Endometrial microvascular endothelial cells (primary cell): ENCODE data around the gene AHDC1. TPM values are rescaled to one million over a fixed set of nuclear protein-coding genes. Genes with fewer than 3 reads are reported as not detected.

Experiments used
- in situ Hi-C: cut with HindIII; loops from 2 replicates; pipeline ENCODE4 v1.10.0; 2017; ENCODE audit warnings: low sequenced_read_pairs, low pct_unique_long_range_greater_than_20kb; ENCODE audit errors: inconsistent ontology term
- total RNA-seq: library from RNA; depleted of rRNA; stranded (reverse); fragments of >200 nt; gene quantifications from one replicate; pipeline ENCODE4 v1.2.3, GENCODE V29; 2015; ENCODE audit errors: inconsistent ontology term

Gene AHDC1
- total RNA-seq, 1 donor from 2014 or later = 3.0 TPM

DNA sequence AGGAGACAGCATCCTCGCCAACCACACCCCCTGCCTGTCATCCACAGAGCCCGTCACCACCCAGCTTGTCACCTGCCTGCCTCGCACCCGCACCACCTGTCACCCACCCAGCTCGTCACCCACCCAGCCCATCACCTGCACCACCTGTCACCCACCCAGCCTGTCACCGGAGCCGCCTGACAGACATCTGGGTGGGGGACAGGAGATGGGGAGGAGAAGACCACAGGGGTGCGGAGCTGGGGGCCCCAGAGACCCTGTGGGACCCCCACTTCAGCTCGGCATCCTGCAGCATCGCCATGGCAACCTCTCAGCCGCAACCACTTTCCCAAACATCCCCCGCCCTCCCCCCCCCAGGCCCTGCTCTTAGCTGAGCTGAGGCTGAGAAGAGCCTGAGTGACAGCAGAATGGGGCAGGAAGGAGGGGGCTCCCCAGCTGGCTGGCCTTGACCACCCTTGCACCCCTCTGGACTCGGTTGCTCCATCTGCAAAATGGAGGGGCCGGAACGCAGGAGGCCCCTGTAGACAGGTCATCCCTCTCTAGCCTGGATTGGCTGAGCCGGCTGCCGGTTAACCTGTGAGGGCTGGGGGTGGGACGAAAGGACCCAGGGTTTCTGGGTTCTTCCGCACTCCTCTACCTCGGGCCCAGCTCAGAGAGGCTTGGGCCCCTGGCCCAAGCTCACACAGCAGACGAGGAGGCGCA, 11.6 kb downstream of the AHDC1 start:
- in situ Hi-C loops = loop anchor here (25.0 kb wide), 1 partner anchor 180 kb away; no protein-coding TSS in a partner anchor

DNA sequence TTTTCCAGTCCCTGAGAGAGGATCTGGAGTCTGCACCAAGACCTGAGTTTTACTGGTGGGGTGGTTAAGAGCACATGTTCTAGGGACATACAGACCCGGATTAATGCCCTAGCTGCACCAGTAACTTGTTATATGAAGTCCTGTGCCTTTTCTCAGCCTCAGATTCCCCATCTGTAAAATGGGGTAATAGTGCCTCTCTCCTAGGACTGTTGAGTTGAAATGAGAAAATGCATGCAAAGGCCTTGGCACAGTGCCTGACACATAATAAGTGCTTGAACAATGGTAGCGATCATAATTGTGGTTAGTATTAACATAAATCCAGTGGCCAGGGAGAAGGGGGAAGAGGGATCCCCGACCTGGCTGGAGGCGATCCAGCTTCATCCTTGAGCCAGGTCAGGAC, 12.3 kb downstream of the AHDC1 start:
- in situ Hi-C loops = loop anchor here (25.0 kb wide), 1 partner anchor 179 kb away; no protein-coding TSS in a partner anchor

DNA sequence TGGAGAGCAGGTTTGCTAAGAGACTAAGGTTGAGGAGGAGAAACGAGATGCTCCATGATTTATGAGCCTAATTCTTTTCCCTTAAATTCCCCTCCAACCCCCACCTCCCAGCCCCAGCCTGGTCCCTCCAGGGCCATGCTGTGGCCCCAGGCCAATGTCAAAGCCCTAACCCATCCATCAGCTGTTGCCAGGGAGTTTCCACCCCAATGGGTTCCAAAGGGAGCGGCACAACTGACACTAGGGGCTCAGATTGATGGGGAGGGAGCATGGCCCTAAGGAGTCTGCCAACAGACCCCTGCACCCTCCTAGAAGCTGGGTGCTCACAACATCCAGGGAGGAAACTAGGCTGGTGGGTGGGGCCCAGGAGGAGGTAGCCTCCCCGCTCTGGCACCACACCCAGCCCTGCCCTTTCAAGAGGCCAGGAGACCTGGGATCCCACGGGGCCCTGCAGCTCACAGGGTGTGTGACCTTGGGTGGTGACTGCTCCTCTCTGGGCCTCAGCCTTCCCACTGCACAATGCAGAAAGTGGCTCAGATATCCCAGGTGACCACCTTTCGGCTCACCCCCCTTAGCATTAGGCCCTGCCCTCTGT, 12.9 kb downstream of the AHDC1 start:
- in situ Hi-C loops = loop anchor here (25.0 kb wide), 1 partner anchor 179 kb away; no protein-coding TSS in a partner anchor

DNA sequence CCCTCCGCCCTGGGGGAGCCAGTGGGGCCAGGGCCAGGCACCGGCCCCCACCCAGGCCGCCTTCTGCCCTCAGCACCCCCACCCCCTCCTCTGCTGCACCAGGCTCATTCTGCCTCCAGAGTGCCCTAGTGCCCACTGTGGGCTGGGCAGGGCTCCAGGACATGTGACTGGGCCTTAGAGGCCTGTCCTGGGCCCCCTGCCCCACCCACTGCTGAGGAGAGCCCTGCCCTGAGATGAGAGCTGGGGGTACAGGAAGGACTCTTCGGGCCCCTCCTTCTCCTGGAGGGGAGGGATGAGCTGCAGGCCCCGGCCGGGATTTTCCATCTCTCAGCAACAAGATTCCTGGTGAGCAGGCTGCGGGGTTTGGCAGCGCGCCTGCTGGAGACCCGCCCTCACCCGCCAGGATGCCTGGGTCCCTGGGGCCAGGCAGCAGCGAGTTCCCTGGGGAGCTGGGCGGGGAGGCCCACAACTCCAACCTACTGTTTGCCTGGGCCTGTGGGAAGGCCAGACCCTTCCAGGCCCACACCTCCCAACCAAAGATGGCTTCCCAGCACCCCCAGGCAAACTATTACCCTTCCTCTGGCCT, 14.0 kb downstream of the AHDC1 start:
- in situ Hi-C loops = loop anchor here (25.0 kb wide), 1 partner anchor 178 kb away; no protein-coding TSS in a partner anchor

DNA sequence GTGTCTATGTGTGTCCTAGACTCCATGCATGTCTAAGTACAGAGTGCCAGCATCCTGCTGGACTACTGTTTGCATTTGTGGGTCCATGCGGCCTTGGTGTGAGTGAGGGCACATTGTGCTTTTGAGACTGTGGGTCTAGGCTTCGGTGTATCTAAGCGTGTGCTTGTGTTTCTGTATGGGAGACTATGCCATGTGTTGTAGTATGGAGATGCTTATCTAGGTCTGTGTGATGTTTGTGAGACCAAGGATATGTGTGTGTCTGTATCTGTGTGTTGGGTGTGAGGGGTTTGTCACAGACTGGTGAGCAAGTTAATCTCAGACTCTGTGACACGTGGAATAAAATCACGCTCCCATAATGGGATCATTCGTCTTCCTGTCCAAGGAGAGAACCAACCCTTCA, 14.5 kb downstream of the AHDC1 start:
- in situ Hi-C loops = loop anchor here (25.0 kb wide), 1 partner anchor 177 kb away; no protein-coding TSS in a partner anchor

DNA sequence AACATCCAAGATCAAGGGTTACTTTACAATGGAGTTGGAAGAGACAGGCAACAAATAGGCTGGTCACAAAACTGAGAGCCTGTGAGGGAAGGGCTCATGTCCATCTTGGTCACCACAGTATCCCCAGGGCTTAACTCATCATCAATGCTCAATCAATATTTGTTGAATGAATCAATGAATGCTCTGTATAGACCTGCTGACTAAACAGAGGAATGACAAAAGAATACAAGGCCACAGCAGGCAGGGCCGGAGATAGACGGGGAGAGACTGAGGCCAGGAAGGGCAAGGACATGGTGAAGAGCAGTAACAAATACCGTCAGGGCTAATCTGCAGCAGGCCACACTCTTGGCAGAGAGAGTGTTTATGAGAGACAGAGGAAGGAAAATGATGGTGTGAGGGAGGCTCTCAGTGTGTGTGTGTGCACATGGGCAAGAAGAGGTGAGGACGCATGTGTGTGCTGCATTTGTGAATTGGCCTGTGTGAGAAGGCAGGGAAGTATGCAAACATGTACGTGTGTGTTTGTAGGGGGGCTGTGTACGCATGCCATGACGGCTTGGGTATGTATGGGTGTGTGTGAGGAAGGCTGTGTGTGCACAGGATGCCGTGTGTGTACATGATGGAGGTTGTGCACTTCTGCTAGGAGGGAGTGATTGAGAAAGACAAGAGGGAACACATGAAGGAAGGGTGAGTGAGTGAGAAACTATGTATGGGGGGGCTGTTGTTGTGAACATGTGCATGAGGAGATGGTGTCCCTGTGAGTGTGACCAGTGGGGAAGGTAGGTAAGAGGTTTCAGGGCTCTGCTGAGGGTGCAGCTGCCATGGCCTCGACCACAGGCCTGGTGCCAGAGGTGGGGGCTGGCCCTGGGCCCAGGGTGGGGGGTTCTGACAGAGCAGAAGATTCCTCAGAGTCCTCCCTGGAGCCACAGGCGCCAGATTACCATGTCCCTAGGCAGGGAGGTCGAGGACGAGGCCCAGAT, 15.4 kb downstream of the AHDC1 start:
- in situ Hi-C loops = loop anchor here (25.0 kb wide), 1 partner anchor 176 kb away; no protein-coding TSS in a partner anchor

DNA sequence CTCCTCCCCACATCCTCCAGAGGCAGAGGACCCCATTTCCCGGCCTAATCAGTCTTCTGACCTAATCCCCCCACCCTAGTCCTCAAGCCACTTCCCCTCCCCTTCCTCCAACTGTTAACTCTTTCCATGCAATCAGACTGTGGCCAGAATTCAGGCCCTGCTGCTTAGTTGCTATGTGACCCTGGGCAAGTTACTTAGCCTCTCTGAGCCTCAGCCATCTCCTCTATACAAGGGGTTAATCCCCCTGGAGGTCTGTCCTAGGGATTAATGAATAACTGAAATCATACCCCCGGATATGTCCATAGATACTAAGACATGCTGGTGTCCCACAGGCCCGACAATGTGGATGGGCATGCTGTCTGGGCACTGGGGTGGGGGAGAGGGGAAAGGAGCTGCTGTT, 18.3 kb downstream of the AHDC1 start:
- in situ Hi-C loops = loop anchor here (25.0 kb wide), 1 partner anchor 173 kb away; no protein-coding TSS in a partner anchor

DNA sequence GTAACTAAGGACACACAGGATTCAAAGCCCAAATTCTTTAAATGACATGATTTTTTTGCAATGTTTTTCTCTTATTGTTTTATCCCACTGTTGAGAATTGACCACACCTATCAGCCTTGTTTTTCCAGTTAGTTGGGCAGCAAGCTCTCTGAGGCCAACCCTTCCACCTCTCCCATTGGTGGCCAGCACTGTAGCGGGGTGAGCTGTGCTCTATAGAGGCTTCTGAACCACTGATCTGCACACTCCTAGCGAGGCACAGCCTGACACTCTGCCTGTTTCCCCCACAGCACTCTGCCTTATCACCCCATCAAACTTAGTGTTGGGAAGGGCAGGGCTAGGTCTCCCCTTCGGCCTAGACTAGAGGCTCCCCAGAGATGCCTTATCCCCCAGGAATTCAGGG, 19.5 kb downstream of the AHDC1 start:
- in situ Hi-C loops = loop anchor here (25.0 kb wide), 1 partner anchor 172 kb away; no protein-coding TSS in a partner anchor

DNA sequence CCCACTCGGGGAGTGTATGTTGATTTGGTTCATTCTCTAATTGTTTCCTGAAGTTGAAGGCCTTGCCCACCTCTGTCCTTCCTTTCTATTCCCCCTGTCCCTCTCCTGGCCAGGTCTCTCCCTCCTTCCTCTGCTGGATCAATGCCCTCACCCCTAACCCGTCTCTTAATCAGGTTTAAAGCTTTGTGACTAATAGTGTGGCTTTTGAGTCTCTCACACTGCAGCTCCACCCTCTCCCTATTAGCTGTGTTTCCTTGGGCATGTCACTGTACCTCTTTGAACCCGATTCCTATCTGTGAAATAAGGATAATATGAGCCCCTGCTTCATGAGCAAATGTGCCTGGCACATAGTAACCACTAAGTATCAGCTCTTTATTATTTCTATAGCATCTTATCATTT, 20.5 kb downstream of the AHDC1 start:
- in situ Hi-C loops = loop anchor here (25.0 kb wide), 1 partner anchor 171 kb away; no protein-coding TSS in a partner anchor

DNA sequence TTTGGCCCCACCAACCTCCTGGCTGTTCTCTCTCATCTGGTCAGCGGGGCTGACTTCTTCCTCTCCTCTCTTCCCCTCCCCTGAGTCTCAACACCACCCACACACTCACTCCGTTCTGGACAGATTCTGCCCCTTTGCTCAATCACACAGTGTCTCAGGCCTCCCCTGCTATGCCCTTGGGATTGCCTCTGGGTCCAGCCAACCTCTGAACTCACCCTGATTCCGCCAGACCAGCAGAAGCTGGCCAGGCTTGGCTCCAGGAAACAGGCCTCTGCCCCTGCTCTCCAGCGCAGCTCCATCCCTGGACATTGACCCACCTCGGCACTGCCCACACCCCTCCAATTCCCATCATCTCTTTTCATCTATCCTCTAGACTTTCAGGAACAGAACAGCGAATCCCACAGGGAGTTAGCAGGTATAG, 22.1 kb downstream of the AHDC1 start:
- in situ Hi-C loops = loop anchor here (25.0 kb wide), 1 partner anchor 170 kb away; no protein-coding TSS in a partner anchor

DNA sequence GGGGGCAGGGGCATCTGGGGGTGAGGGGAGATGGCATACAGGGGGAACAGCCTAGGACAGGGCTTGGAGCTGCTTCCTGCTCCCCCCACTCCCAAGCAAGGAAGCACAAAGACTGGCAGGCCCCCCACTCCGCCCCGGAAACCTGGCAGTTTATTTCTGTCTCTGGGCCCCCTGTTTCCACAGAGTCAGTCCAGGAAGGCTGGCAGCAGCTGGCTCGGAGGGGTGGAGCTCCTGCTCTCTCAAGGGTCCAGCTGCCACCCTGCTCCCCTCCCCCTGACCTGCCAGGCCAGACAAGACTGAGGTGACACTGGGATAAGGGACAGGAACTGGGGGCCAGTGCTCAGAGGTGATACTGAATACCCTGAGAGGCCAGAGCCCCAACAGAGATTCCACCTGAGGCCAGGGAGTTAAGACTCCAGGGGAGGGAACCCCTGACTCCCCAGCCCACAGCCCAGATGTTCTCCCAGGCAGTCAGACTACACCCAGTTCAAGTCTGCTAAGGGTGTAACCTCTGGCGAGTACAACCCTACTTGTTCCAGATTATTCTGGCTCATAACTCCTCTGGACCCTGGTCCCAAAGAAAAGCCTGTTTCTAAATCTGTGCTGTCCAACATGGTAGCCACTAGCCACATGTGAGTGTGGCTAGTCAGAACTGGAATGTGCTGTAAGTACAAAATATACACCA, 26.3 kb downstream of the AHDC1 start:
- in situ Hi-C loops = loop anchor here (25.0 kb wide), 1 partner anchor 165 kb away; no protein-coding TSS in a partner anchor

DNA sequence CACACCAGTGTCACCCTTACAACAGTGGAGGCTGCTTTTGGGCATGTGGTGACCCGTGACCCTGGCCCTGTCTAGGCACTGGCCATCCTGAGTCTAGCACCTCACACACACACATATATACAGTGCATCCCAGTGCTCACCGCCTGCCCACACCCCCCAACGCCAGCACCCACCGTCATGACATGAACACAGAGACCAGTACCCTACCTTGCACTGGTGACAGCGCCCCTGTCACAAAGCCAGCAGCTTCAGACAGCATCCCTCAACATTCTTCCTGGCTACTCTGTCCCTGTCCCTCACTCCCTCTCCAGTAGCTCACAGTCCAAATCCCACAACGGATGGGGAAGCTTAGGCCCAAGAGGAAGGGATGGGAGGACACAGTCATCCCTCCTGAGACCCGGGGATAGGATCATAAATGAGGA, 27.1 kb downstream of the AHDC1 start:
- in situ Hi-C loops = loop anchor here (25.0 kb wide), 1 partner anchor 165 kb away; no protein-coding TSS in a partner anchor

DNA sequence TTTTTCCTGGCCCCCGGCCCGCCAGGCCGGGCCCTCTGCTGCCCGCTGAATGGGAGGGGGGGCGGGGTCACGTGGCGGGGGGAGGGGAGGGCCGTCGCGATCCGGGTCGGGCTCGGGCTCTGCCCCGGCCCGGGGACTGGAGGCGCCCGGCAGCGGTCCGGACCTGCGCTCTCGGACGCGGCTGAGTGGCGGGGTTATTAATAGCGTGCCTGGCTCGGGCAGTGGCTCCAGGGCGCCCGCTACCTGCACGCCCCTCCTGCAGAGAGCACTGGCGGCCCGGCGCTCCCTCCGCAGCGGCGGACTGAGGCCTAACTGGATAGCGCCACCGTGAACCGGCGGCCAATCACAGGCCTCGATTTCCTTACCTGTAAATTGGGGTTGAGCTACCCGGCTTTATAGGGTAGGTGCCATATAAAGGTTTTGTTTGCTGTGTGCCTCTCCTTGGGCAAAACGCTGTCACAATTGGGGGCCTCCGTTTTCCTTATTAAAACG, 28.1 kb downstream of the AHDC1 start:
- in situ Hi-C loops = loop anchor here (25.0 kb wide), 1 partner anchor 164 kb away; no protein-coding TSS in a partner anchor

DNA sequence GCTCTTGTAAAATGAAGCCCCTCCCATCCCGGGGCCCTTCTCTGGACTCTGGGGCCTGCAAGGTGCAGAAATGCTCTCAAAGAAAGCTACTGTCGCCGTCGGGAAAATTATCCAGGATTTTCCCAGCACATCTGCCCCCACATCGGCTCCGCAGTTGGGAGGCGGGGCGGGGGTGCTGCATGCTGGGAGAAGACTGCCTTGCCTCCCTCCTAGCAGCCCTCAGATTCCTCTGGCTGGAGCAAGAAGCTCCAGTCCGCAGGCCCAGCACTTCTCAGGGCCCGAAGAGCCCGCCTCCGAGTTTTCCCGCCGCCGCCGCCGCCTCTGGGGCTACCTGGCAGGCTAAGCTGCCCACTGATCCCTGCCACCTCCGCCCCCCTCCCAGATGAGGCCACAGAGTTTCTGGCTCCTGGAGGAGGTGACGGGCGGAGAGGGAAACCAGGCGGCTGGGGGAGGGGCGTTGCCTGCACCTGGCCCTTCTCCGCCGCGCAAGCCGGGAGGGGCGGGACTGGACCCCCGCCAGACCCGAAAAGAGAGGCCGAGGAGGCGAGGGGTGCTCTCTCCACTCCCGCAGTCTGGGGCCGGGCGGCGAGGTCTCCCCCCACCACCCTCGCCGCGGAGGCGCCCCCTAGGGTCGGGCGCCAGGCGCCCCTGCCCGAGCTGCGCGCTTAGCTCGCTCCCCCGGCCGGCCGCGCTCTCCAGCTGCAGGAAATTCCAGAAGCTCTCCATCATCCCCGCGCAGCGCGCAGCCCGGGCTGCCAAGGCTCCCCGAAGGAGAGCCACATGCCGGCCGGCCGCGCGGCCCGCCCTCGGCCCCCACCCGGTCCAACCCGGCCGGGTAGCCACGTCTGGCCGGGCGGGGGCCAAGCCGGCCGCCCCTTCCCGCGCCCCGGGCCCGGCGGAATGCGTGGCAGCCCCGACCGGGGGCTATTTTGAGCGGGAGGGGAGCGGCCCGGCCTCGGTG, 28.8 kb downstream of the AHDC1 start:
- in situ Hi-C loops = loop anchor here (25.0 kb wide), 1 partner anchor 163 kb away; no protein-coding TSS in a partner anchor

DNA sequence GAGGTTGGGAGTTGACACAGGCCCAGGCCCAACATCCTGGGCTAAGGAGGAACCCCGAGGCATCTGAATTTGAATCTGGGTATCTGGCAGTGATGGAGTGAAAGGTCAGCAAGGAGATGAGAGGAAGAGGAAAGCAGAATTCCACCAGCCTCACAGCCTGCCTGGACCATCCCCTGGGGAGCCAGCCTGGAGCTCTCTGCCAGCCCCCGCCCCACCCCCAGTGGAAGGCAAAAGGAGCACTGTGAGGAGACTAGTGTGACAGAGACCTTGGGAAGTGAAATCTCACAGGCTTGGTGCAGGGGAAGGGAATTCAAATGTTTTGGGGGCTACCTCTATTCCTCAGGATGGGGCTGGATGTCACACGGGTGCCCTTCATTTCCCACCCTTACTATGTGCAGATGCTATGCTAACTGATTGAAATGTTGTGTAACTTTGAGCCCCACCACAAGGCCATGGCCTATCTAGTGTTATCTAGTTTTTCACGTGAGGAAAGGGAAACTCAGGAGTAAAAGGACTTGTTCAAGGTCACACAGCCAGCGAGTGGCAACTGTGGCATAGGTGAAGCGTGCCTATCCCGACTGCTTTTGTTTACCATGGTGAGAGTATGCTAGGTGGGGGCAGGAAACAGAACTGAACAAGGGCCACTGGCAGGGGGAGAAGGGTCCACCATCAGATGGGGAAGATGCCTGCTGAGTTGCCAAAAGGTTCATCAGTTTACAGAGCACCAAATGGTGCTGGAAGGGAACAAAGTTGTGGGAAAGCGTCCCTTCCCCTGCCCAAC, 29.8 kb downstream of the AHDC1 start:
- in situ Hi-C loops = no loop called here
